SK-N-SH treated with all-trans-retinoic acid at 6 μM for 48 hours (cell line): Measurements from ENCODE around the gene ELMO1.

ENCODE experiments used
- ATAC-seq: fragments of 200-7000 bp; cut with Tn5 transposase; 3 replicates; pipeline ENCODE4 v1.9.1; 2020; ENCODE audit warnings: mild to moderate bottlenecking, moderate library complexity
- ARNTL ChIP-seq: fragments of 450-650 bp; formaldehyde crosslinking; IDR thresholded peaks from 2 replicates; pipeline ENCODE4 v1.5.0; 2020; ENCODE audit warnings: low read depth, mild to moderate bottlenecking, moderate library complexity, borderline replicate concordance
- BACH2 ChIP-seq: fragments of 250-450 bp; sonication (Bioruptor Pico); IDR thresholded peaks from 2 replicates; pipeline ENCODE4 v1.9.0; 2021; ENCODE audit warnings: mild to moderate bottlenecking, borderline replicate concordance
- CSDC2 ChIP-seq: fragments of 250-450 bp; sonication (Bioruptor Pico); IDR thresholded peaks from 2 replicates; pipeline ENCODE4 v1.5.0; 2020; ENCODE audit warnings: mild to moderate bottlenecking, moderate library complexity
- ESRRG ChIP-seq: fragments of 250-450 bp; sonication (Bioruptor Pico); IDR thresholded peaks from 2 replicates; pipeline ENCODE4 v1.6.1; 2021; ENCODE audit warnings: mild to moderate bottlenecking
- GLIS3 ChIP-seq: fragments of 250-450 bp; sonication (Bioruptor Pico); IDR thresholded peaks from 2 replicates; pipeline ENCODE4 v1.5.0; 2020; ENCODE audit warnings: mild to moderate bottlenecking, moderate library complexity
- ISL1 ChIP-seq: fragments of 250-450 bp; sonication (Bioruptor Pico); IDR thresholded peaks from 2 replicates; pipeline ENCODE4 v2.1.2; 2022; ENCODE audit warnings: mild to moderate bottlenecking, moderate library complexity
- OSR1 ChIP-seq: fragments of 250-450 bp; sonication (Bioruptor Pico); IDR thresholded peaks from 2 replicates; pipeline ENCODE4 v1.8.0; 2022; ENCODE audit warnings: moderate library complexity, mild to moderate bottlenecking, inconsistent platforms
- PPARA ChIP-seq: fragments of 250-450 bp; sonication (Bioruptor Pico); IDR thresholded peaks from 2 replicates; pipeline ENCODE4 v1.5.0; 2020; ENCODE audit warnings: mild to moderate bottlenecking, borderline replicate concordance
- SNAI2 ChIP-seq: fragments of 250-450 bp; sonication (Bioruptor Pico); IDR thresholded peaks from 2 replicates; pipeline ENCODE4 v1.5.0; 2020; ENCODE audit warnings: mild to moderate bottlenecking, moderate library complexity
- TCF4 ChIP-seq: fragments of 250-450 bp; sonication (Bioruptor Pico); IDR thresholded peaks from 2 replicates; pipeline ENCODE4 v1.8.0; 2021; ENCODE audit warnings: mild to moderate bottlenecking, moderate library complexity, borderline replicate concordance
- TOX ChIP-seq: fragments of 250-450 bp; sonication (Bioruptor Pico); IDR thresholded peaks from 2 replicates; pipeline ENCODE4 v1.8.0; 2021; ENCODE audit warnings: mild to moderate bottlenecking, moderate library complexity, borderline replicate concordance
- ZC3H10 ChIP-seq: fragments of 250-450 bp; sonication (Bioruptor Pico); IDR thresholded peaks from 2 replicates; pipeline ENCODE4 v1.5.1; 2021; ENCODE audit warnings: mild to moderate bottlenecking, moderate library complexity
- ZFP3 ChIP-seq: fragments of 250-450 bp; sonication (Bioruptor Pico); IDR thresholded peaks from 2 replicates; pipeline ENCODE4 v1.5.0; 2020; ENCODE audit warnings: mild to moderate bottlenecking, moderate library complexity
- ZFP30 ChIP-seq: fragments of 450-650 bp; formaldehyde crosslinking; IDR thresholded peaks from 2 replicates; pipeline ENCODE4 v1.5.0; 2022; ENCODE audit warnings: mild to moderate bottlenecking, moderate library complexity
- ZNF565 ChIP-seq: fragments of 450-650 bp; formaldehyde crosslinking; conservative IDR thresholded peaks from 2 replicates; pipeline ENCODE4 v1.5.0; 2020; ENCODE audit warnings: low read depth, mild to moderate bottlenecking, moderate library complexity
- ZNF70 ChIP-seq: fragments of 450-650 bp; formaldehyde crosslinking; IDR thresholded peaks from 2 replicates; pipeline ENCODE4 v1.5.0; 2020; ENCODE audit warnings: mild to moderate bottlenecking, moderate library complexity
- ZNF8 ChIP-seq: fragments of 450-650 bp; formaldehyde crosslinking; IDR thresholded peaks from 2 replicates; pipeline ENCODE4 v1.5.0; 2020; ENCODE audit warnings: mild to moderate bottlenecking, moderate library complexity
- TF ChIP-seq, protein P1 (sequence below): fragments of 250-450 bp; sonication (Bioruptor Pico); IDR thresholded peaks from 2 replicates; pipeline ENCODE4 v1.5.1; 2021; ENCODE audit warnings: mild to moderate bottlenecking, moderate library complexity
- TF ChIP-seq, protein P2 (sequence below): fragments of 250-450 bp; sonication (Bioruptor Pico); IDR thresholded peaks from 2 replicates; pipeline ENCODE4 v1.5.1; 2020; ENCODE audit warnings: low read depth, mild to moderate bottlenecking, moderate library complexity
- TF ChIP-seq, protein P3 (sequence below): fragments of 250-450 bp; sonication (Bioruptor Pico); IDR thresholded peaks from 2 replicates; pipeline ENCODE4 v1.8.0; 2020; ENCODE audit warnings: mild to moderate bottlenecking, moderate library complexity, borderline replicate concordance
- TF ChIP-seq, protein P4 (sequence below): fragments of 250-450 bp; sonication (Bioruptor Pico); IDR thresholded peaks from 2 replicates; pipeline ENCODE4 v1.8.0; 2021; ENCODE audit warnings: low read depth, mild to moderate bottlenecking, moderate library complexity, borderline replicate concordance
- TF ChIP-seq, protein P5 (sequence below): fragments of 250-450 bp; sonication (Bioruptor Pico); IDR thresholded peaks from 2 replicates; pipeline ENCODE4 v1.5.0; 2020; ENCODE audit warnings: mild to moderate bottlenecking, moderate library complexity

ELMO1 gene

DNA sequence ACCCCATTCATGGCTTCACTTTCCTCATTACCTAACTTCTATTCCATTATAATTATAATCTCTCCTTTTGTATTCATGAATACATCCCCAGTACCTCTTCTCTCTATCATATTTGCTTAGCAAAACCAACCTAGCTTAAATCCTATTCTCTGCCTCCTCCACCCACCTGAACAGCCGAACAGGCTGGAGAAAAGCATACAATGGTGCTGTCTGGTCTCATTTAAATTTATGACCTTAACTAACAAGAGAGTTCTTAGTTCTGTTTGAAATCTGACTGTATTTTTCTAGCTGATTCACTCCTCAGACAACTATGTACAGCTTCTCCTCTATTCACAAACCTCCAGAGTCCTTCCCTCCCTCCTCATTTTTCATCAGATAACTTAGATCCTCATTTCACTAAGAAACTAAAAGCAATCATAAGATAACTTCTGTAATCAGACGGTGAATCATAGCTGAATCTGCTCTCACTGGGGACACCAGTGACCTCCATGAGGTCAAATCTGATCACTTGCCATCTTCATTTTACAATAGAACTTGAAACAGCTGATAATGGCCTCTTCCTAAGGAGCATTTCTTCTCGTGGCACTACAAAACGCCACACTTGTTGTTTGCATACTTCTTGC, 490.4 kb downstream of the ELMO1 start:
- TF ChIP-seq ISL1 (peak; percentile 62), ZC3H10 (no peak)
- ATAC-seq: no peak

DNA sequence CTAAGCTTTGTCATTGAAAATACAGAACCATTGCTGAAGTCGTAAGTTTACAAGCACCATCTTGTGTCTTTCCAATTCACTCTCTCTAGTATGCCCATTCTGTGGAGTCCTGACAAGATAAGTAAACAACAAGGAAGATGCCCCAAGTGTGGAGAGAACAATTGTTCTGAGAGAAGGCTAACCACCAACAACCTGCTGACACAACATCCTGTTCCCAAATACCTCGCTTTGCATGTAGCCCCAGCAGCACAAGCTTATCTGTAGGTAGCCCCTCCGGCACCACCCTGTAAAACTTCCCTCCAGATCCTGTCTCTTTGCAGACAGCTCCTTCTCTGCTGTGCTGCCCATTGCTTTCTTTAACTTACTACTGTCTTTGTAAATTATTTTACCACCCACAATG, 491.0 kb downstream of the ELMO1 start:
- no peak for TF ChIP-seq PPARA
- TF ChIP-seq, protein P1, sequence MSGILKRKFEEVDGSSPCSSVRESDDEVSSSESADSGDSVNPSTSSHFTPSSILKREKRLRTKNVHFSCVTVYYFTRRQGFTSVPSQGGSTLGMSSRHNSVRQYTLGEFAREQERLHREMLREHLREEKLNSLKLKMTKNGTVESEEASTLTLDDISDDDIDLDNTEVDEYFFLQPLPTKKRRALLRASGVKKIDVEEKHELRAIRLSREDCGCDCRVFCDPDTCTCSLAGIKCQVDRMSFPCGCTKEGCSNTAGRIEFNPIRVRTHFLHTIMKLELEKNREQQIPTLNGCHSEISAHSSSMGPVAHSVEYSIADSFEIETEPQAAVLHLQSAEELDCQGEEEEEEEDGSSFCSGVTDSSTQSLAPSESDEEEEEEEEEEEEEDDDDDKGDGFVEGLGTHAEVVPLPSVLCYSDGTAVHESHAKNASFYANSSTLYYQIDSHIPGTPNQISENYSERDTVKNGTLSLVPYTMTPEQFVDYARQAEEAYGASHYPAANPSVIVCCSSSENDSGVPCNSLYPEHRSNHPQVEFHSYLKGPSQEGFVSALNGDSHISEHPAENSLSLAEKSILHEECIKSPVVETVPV (CRISPR knock-in tag): no peak
- no peak for TF ChIP-seq CSDC2 (CRISPR knock-in tag)
- no peak for TF ChIP-seq ZNF8 (CRISPR knock-in tag)
- TF ChIP-seq, protein P2, sequence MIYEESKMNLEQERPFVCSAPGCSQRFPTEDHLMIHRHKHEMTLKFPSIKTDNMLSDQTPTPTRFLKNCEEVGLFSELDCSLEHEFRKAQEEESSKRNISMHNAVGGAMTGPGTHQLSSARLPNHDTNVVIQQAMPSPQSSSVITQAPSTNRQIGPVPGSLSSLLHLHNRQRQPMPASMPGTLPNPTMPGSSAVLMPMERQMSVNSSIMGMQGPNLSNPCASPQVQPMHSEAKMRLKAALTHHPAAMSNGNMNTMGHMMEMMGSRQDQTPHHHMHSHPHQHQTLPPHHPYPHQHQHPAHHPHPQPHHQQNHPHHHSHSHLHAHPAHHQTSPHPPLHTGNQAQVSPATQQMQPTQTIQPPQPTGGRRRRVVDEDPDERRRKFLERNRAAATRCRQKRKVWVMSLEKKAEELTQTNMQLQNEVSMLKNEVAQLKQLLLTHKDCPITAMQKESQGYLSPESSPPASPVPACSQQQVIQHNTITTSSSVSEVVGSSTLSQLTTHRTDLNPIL (CRISPR knock-in tag): no peak
- TF ChIP-seq GLIS3 (CRISPR knock-in tag): no peak
- TF ChIP-seq ZC3H10: no peak
- no peak for TF ChIP-seq BACH2 (CRISPR knock-in tag)
- no peak for TF ChIP-seq SNAI2 (CRISPR knock-in tag)
- TF ChIP-seq, protein P3, sequence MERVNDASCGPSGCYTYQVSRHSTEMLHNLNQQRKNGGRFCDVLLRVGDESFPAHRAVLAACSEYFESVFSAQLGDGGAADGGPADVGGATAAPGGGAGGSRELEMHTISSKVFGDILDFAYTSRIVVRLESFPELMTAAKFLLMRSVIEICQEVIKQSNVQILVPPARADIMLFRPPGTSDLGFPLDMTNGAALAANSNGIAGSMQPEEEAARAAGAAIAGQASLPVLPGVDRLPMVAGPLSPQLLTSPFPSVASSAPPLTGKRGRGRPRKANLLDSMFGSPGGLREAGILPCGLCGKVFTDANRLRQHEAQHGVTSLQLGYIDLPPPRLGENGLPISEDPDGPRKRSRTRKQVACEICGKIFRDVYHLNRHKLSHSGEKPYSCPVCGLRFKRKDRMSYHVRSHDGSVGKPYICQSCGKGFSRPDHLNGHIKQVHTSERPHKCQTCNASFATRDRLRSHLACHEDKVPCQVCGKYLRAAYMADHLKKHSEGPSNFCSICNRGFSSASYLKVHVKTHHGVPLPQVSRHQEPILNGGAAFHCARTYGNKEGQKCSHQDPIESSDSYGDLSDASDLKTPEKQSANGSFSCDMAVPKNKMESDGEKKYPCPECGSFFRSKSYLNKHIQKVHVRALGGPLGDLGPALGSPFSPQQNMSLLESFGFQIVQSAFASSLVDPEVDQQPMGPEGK: no peak
- no peak for TF ChIP-seq ZNF70 (CRISPR knock-in tag)
- TF ChIP-seq OSR1 (CRISPR knock-in tag): no peak
- no peak for TF ChIP-seq ISL1
- TF ChIP-seq TOX (CRISPR knock-in tag): no peak
- TF ChIP-seq, protein P4, sequence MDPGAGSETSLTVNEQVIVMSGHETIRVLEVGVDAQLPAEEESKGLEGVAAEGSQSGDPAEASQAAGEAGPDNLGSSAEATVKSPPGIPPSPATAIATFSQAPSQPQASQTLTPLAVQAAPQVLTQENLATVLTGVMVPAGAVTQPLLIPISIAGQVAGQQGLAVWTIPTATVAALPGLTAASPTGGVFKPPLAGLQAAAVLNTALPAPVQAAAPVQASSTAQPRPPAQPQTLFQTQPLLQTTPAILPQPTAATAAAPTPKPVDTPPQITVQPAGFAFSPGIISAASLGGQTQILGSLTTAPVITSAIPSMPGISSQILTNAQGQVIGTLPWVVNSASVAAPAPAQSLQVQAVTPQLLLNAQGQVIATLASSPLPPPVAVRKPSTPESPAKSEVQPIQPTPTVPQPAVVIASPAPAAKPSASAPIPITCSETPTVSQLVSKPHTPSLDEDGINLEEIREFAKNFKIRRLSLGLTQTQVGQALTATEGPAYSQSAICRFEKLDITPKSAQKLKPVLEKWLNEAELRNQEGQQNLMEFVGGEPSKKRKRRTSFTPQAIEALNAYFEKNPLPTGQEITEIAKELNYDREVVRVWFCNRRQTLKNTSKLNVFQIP (CRISPR knock-in tag): no peak
- TF ChIP-seq TCF4 (CRISPR knock-in tag): no peak
- no peak for TF ChIP-seq ZNF565 (CRISPR knock-in tag)
- no peak for TF ChIP-seq ARNTL
- ATAC-seq: no peak

DNA sequence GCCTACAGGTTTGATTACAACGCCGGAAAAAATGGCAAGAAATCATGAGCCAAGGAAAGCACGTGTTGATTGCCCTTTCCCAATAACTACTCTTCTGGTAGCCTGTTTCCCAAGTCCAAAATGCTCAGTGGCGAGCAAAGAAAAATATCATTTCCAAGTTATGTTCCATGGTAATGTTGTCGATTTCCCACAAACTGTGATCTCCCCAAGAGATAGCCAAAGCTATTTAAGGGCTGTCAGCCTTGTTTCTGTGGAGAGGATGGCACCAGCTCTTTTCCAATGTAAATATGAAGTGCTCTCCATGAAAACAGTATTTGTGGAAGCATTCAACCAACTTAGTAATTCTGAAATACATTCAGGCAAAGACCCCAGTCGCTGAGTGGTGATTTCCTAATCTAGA, 491.9 kb downstream of the ELMO1 start:
- TF ChIP-seq ZC3H10 (no peak), ARNTL (no peak), ZFP3 (no peak), ZFP30 (CRISPR knock-in tag) (no peak), TOX (CRISPR knock-in tag) (no peak), ESRRG (CRISPR knock-in tag) (no peak), ZNF70 (CRISPR knock-in tag) (no peak), PPARA (no peak), GLIS3 (CRISPR knock-in tag) (no peak), TCF4 (CRISPR knock-in tag) (no peak), SNAI2 (CRISPR knock-in tag) (no peak)
- TF ChIP-seq, protein P3: no peak
- TF ChIP-seq, protein P5, sequence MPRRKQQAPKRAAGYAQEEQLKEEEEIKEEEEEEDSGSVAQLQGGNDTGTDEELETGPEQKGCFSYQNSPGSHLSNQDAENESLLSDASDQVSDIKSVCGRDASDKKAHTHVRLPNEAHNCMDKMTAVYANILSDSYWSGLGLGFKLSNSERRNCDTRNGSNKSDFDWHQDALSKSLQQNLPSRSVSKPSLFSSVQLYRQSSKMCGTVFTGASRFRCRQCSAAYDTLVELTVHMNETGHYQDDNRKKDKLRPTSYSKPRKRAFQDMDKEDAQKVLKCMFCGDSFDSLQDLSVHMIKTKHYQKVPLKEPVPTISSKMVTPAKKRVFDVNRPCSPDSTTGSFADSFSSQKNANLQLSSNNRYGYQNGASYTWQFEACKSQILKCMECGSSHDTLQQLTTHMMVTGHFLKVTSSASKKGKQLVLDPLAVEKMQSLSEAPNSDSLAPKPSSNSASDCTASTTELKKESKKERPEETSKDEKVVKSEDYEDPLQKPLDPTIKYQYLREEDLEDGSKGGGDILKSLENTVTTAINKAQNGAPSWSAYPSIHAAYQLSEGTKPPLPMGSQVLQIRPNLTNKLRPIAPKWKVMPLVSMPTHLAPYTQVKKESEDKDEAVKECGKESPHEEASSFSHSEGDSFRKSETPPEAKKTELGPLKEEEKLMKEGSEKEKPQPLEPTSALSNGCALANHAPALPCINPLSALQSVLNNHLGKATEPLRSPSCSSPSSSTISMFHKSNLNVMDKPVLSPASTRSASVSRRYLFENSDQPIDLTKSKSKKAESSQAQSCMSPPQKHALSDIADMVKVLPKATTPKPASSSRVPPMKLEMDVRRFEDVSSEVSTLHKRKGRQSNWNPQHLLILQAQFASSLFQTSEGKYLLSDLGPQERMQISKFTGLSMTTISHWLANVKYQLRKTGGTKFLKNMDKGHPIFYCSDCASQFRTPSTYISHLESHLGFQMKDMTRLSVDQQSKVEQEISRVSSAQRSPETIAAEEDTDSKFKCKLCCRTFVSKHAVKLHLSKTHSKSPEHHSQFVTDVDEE (CRISPR knock-in tag): no peak
- TF ChIP-seq, protein P1 (CRISPR knock-in tag): no peak

More for the DNA sequence above, 491.9 kb downstream of the ELMO1 start:
- ATAC-seq: no peak
